Activated CD8-positive, alpha-beta memory T cell treated with anti-CD3 and anti-CD28 coated beads, Interleukin-2, amount 50 U/mL, for 1 hour (primary cell): ENCODE data around the gene CDH4.

Experiments
- DNase-seq: peaks from one replicate; pipeline ENCODE4 v3.0.0-alpha.2; 2020; ENCODE audit errors: extremely low read depth

Gene CDH4

DNA sequence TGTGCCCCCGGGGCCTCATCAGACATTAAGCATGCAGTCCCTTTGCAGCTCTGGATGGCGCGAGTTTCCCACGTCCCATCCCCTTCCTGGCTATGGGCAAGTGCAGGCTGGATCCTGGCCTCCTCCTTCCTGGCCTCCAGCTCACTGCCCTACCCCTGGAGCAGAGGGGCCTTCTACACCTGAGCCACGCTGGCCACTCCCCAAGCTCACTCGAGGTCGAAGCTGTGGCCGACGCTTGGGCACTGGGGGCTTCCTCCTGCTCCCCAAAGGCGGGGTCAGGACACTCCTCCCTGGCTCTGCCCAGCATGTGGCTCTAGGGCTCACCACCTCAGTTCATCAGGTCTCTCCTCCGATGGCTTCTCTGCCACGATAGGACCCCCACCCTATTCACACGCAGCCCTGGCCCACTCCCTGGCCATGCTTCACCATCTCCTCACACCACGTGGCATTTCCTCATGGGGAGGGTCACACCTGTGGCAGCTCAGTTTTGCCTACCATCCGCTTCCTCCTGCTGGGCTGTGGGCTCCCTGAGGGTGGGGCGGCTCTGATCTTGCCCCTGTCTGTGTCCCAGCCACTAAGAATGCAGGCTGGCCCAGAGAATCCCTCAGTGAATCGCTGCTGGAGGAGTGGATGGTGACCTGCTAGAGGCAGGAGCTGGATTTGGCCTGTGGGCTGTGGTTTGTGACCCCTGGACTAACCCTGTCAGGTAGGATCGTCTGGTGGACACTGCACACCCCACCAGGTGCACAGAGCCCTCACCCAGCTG lies 532.9 kb downstream of the CDH4 start:
- DNase-seq, result no peak

DNA sequence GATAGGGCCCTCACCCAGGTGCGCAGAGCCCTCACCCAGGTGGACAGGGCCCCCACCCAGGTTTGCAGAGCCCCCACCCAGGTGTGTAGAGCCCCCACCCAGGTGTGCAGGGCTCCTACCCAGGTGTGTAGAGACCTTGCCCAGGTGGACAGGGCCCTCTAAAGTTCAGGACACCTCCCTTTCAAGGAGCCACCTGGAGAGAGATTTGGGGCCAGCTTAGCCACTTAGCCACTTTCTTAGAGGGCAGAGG lies 533.4 kb downstream of the CDH4 start:
- DNase-seq, result no peak

DNA sequence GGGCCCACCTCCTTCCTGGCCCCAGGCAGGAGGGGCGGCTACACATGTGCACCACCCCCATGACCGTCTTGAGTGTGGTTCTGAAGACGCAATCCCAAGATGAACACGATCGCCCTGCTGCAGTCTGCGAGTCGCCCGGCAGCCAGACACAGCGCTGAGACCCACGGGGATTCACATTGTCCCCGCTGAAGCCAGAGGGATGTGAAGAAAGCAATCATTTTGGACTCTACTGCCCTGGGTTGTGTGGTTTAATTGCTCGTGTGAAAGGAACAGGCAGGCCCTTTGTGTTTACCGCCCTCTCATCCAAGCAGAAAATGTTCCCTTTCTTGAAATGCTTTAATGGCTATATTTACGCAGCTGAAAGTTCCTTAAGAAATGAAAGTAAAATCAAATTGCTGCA lies 534.2 kb downstream of the CDH4 start:
- DNase-seq, result no peak

DNA sequence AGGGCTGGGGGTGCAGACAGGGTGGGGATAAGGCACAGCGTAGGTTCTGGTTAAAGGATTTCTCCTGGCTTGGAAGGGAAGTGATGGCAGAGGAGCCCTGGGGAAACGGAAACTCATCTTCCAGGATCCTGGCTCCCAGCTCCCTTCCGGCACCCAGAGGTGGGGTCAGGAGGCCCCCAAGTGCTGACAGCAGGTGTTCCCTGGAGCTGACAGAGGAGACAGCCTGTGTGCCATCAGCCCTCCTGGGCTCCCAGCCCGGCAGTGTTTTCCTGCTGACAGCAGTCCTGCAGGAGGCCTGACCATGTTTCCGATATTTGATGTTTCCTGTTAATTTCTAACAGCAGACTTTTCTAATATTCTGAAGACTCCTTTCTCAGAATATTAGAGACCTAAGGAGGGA lies 536.3 kb downstream of the CDH4 start:
- no peak for DNase-seq

DNA sequence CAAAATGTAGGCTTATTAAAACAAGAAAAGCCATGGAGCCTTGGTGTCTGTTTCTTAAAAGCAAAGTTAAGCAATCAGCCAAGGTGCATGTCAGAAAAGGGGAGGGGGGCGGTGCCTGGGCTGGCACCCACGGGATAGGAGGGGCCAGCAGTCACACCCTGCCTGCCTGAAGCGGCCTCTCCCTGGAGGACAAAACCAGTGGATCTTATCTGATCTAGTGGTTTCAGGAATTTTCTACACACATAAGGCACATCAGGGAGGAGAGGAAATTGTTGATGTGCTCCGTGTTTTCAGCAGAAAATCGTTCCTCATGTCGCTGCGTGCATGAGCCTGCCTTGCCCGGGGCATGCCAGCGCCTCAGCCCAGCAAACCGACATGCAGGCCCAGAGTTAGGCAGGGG lies 537.3 kb downstream of the CDH4 start:
- DNase-seq, result no peak

DNA sequence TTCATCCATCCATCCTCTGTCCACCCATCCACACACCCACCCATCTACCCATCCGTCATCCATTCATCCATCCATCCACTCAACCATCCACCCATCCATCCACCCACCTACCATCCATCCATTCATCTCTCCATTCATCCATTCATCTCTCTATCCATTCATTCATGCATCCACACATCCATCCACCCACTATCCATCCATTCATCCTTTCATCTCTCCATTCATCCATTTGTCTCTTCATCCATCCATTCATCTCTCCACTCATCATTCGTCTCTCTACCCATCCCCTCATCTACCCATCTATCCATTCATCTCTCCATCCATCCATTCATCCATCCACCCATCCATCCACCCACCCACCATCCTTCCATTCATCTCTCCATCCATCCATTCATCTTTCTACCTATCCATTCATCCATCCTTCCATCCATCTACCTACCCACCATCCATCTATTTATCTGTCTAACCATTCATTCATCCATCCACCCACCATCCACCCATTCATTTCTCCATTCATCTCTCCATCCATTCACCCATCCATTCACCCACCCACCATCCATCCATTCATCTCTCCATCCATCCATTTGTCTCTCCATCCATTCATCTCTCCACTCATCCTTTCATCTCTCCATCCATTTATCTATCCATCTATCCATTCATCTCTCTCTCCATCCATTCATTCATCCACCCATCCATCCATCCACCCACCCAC lies 538.2 kb downstream of the CDH4 start:
- DNase-seq, result no peak

DNA sequence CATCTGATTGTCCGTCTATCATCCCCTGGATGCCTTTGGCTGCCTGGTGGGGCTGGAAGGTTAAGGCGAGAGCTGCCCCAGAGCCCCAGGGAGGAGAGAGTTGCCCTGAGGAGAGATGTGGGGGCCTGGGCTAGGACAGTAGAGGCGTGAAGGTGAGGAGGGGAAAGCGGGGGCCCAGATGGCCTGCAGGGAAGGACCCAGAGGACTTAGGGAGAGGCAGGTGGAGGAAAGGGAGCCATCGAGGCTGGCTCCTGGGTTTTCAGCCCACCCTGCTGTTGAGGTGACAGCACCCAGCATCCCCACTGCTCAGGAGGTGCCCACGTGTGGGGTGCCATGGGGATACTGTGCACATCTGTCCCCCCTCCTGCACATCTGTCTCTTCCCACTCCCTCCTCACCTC lies 539.9 kb downstream of the CDH4 start:
- no peak for DNase-seq

DNA sequence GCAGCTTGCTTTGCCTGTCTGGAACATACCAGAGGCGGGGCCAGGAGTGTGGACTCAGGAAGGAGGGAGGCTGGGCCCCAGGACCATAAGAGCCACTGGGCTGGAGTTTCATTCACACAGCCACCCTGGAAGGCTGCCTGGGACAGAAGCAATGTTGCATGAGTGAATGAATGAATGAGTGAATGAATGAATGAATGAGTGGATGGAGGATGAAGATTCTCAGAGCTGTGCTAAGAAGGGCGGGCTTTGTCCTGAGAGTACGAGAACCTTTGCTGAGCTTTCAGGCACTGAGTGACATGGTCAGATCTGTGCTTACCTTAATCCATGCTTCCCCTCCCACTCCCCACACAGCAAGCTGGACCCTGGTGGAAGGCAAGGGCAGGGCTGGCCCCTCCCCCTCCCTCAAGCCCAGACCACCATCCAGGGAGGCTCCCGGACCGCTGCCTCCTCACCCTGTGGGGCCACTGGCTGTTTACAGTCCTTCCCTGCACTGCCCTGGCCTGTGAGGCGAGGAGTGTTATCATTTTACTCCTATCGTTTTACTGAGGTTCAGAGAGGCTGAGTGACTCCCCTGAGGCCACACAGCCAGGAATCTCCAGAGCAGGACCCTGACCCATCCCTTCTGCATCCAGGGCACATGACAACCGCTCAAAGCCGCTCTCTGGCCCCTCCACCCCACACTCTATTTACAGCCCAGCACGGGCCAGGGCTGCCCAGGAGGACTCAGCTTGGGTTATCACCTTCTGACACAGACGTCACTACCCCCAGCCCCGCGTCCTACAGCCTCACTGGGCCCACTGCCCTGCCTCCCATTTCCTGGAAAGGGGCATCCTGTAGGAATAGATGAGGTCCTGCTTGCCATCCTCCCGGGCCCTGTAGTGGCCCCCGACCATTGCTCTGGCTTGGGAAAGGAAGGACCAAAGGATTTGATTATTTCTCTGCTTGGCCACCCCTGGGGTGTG lies 543.9 kb downstream of the CDH4 start:
- DNase-seq, result no peak

DNA sequence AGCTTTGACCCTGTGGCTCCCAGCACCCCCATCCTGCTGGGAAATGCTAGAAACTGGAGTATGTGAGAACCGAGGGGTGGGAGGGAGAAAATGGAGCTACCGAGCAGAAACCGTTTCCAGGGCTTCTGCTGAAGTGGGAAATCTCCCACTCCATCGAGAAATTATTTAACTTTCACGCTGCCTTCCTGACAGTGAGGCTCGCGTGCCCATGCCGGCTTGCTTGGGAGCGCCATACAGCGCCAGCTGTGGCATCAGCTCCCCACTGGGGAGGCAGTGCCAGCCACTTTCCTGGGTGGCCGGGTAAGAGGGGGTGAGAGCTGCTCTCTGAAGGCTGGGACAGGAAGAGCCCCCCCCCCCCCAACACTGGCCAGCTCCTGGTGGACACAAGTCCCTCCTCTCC lies 544.7 kb downstream of the CDH4 start:
- DNase-seq, result no peak

DNA sequence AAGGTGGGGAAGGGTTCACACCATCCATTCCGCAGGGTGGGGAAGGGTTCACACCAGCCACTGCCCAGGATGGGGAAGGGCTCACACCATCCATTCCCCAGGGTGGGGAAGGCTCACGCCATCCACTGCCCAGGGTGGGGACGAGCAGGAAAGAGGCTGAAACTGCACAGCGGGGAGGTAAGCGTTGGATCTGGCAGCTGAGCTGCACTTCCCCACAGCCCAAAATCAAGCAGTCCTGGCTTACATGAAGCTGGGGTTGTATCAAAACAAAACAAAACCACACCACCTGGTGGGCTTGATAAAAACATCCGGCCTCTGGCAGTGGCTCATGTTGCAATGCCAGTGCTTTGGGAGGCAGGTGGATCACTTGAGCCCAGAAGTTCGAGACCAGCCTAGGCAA lies 545.1 kb downstream of the CDH4 start:
- no peak for DNase-seq

DNA sequence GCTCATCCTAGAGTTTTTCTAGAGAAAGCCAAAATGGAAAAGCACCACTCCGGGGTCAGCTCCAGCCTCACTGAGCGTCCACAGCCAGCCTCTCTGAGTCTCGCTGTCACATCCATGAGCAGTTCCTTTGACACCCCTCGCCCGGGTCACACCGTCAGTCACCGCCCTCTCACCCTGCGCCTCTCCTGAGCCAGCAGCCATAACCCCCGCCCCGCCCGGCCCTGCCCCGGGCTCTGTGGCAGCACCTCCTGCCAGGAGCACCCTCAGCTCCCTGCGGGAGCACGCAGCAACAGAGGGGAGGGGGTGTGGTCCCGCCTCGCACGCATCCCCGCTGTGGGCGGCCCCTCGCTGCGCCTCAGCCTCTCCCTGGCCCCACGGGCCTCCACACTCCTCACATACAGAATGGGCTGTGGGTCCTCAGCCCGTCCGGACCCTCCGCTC lies 545.9 kb downstream of the CDH4 start:
- DNase-seq, result no peak

DNA sequence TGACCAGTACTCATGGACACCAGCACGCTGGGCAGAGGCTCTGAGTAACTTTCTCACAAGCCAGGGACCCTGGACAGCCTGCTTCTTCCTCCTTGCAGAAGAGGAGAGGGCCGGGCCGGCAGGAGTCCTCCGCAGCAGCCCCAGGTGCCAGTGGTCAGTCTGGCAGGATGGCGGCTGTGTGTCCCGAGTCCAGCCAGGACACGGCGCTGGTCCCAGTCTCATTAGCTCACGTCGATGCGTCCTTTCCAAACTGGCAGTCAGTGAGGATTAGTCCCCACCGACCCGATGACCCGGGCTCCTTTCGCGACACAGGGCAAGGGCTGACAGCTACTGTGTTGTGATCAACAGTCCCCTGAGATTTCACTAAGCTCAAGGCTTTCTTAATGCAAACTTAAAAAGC lies 546.6 kb downstream of the CDH4 start:
- DNase-seq, result no peak

DNA sequence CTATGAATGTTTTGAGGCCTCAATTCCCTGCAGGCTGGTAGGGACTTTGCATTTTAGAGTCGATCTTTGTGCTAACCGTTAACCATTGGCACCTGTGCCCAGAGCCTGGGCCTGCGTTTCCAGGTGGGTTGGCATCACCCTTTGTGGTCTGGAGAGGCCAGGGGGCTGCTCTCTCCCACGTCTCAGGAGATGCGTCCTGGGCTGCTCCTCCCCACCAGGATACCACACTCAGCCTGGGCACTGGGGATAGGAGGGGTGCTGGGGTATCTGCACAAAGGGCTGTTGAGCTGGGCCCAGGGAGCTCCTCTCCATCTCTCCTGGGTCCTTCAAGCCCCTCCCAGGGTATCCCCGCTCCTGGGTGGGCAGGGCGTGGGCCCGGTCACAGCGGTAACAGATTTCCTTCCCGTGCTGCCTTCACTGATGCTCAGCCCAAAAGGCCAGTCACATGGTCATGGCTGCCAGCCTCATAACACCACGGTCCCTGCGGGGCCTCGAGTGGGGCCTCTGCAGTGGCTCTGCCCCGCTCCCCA lies 547.4 kb downstream of the CDH4 start:
- DNase-seq, result no peak

DNA sequence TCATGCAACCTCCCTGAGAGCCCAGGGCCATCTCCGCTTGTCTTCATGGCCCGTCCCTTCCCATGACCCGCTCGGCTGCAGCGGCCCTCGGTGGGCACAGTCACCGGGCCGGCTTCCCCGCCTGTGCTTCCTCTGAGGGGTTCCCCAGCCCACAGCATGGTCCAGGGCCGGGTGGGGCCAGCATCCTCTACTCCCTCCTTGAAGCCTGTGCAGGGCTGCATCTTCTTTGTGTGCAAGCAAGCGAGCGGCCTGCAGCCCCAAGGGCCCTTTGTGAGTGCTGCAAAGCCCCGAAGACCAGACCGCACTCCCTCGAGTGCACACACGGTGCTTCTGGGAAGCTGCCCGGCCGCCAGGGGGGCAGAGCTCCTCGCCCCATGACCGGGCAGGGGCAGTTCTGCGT lies 547.9 kb downstream of the CDH4 start:
- DNase-seq, result no peak

DNA sequence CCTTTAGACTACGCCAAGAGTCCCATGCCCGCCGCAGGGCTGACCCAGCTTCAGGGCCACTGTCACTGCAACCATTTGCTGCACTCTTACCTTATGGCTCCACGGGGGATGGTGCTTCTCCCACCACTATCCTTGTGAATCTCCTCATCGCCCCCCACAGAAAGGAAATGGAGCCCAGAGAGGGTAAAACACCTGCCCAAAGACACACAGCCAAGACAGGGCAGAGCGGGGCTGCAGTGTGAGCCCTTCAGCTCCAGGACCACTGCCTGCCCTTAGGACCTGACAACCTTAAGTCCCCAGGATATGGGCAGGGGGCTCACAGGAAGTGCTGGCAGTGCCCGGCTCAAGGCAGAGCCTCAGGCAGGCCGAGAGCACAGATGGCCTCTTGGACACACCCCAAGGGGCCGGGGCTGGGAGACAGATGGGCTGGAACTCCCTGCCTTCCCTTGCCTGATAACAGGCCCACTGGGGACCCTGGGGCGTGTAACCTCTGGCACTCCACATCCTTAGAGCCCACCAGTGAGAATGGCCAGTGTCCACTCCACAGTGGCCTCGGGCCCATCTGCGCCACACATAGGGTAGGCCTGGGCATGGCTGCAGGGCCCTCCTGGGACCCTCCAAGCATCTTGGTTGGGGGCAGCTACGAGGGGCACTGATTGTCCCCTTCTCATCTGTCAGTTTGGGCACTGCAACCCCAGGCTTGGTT lies 548.5 kb downstream of the CDH4 start:
- no peak for DNase-seq

DNA sequence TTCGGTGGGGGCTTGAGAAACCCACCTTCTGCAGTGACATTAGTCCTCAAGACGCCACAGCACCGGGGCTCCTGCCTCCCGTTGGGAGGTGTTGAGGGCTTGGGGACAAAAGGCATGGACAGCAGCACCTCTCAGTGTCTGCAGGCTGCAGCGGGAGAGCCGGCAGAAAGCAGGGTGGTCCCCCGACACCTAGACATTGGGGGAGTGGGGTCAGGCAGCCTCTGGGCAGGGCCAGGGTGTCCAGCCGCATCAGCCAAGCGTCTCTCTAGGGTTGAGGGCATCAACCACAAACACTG lies 549.0 kb downstream of the CDH4 start:
- no peak for DNase-seq

DNA sequence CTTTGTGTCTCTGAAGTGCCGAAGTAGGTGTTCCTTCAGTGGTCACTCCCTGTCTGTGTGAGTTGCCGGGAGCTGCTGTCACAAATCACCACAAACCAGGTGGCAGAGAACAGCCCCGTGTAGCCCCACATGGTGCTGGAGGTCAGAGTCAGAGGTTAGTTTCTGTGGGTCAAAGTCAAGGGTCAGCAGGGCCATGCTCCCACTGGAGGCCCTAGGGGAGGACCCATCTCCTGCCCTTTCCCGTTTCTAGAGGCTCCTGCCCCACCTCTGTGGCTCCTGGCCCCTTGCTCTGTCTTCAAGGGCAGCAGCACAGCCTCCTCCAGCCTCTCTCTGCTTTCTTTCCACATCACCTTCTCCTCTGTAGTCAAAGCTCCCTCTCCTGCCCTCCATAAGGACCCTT lies 549.4 kb downstream of the CDH4 start:
- no peak for DNase-seq

DNA sequence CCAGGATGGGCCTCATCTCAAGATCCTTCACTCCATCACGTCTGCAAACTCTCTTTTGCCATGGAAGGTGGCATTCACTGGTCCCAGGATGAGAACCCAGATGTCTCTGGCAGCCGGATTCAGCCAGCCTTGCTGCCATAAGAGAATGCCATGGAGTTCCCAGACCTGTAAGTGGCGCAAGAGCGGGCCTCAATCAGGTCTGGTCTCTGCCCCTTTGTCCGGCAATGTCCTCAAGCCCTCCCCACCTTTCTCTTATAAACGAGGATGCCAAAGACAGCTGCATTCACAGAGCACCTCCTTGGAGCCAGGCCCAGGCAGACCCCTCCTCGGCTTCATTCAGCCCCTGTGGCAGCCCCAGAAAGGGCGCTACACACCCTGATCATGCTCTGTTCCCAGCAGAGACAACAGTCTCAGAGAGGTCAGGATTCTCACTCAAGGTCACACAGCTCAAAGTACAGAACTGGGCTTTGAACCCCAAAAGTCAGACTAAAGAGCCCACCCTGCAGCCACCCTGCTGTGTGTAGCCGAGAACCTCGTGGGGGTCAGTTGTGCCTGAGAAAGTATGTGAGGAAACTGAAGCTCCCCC lies 549.9 kb downstream of the CDH4 start:
- no peak for DNase-seq

DNA sequence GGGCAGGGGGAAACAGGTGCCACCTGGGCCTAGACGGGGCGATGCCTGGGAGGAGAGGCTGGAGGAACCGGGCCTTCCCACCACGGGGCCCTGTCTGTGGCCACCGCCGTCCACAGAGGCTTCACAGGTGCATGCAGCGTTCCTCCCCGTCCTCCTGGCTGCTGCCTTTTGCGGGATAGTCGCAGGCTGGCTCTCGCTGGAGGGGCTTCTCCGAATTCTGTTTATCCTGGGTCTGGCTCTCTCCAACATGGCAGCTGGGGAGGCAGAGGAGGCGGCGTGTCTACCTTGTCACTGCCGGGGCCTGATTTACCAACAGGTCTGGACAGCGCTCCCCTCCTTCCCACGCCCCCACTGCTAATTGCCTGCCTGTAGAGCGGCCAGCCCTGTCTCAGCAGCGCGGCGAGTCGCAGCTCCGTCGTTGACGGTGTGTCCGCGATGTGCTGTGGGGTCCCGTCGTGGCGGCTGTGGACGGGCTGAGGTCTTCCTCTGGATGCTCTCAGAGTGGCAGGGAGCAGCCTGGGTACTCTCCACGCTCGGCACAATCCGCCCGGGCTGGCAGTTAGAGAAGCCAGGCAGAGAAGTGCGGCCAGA lies 550.8 kb downstream of the CDH4 start:
- DNase-seq, result no peak

DNA sequence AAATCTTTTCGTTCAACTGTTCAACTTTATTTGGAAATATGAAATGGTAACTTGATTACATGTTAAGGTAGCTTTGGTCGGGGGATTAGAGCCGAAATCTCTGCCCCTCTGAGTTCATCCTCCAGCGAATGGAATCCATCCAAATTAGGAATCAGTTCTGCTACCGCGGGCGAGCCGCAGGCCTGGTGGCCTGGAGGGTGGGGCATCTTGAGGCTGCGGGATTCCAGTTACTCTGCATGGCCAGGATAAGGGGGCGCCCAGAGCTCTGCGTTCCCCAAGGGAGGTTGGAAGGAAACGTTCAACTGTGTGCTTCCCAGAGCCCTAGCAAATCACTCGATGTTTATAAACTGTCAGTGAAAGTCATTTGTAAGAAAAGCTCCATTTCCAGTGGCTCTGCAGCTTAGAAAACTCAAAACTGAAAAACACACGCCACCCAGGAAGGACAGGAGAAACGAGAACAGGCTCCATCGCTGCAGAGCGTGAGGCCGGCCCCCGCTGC lies 551.4 kb downstream of the CDH4 start:
- DNase-seq, result no peak
